Measurements from ENCODE around the gene PHYHD1.
A peak's percentile ranks its signal among the peaks of the same experiment; 100 is the strongest.

Gene PHYHD1

DNA sequence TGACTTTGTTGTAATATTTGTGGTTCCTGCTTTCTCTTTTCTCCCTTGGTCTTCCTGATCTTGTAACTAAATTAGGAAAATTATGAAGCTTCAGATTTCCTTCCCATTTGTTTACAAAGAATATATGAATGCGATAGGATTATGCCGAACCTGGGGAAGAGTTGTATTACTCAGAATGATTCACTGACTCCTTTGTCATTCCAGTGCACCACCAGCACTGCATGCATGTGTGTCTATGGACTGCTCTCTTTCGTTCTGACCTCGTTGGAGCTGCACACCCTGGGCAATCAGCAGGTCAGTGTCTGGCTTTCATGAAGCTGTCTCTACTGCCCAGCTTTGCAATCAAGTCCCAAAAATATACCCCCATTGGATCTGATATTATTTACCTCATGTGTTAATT, 52.2 kb downstream of the PHYHD1 start:
- no peak for DNase-seq (ENCODE audit: low spot score)

DNA sequence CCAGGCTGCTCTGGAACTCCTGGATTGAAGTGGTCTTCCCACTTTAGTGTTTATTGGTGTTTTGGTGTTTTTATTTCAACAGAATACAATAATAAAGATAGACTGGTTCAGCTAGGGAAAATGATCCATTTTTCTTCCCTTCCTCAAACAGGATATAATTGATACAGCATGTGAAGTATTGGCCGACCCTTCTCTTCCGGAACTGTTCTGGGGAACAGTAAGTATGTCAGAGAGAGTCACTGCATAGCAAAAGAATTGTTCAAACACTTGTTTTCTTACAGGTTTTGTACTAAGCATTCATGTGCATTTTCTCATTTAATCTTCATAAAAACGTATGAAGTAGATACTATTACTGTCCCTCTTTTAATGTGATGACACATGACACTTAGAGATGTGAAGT, 58.3 kb downstream of the PHYHD1 start:
- DNase-seq (ENCODE audit: low spot score), result no peak

DNA sequence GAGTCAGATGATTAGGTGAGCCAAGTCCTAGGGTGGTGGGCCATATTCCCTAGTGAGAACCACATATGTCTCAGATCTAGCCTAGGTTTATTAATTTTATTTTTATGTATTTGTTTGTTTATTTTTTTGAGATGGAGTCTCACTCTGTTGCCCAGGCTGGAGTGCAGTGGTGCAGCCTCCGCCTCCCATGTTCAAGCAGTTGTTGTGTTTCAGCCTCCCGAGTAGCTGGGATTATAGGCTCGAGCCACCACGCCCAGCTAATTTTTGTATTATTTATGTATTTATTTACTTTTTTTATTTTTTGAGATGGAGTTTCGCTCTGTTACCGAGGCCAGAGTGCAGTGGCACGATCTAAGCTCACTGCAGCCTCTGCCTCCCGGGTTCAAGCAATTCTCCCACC, 62.8 kb downstream of the PHYHD1 start:
- no peak for DNase-seq (ENCODE audit: low spot score)

DNA sequence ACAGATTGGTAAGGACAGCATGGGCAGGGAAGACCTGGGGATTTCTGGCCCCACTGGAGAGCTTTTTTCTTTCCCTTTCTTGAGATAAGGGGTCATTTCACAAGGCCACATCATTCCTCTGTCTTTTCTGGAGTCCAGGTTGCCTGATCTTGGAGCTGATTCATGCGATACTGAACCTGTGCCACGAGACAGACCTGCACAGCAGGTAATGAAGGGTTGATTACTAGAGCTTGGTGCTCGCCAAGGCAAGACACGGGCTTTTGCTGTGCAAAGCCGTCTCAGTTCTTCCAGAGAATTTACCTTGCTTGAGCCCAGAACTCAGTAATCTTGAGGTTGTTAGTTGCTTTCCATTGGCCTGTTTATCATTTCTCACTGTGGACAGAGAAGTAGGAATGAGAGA, 65.9 kb downstream of the PHYHD1 start:
- peak; percentile 80 for DNase-seq (ENCODE audit: low spot score)

DNA sequence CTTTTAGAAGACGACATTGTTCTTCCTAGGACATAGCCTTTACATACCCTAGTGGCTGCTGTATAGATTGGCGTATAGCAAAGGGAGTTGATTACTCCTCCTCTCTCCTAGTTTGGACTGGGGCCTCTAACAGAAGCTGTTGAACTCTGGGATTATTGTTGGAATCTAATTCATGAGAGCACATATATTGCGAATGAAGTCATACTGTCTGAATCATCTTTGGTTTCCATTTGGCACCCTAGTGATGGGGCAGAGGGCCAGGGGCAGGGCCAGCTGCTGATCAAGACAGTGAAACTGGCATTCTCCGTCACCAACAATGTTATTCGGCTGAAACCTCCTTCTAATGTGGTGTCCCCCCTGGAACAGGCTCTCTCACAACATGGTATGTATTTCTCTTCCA, 67.0 kb downstream of the PHYHD1 start:
- DNase-seq (ENCODE audit: low spot score), result no peak
